ENCODE measurements around the gene DCST1. TPM values are rescaled to one million over a fixed set of nuclear protein-coding genes. Genes with fewer than 3 reads are reported as not detected.

The DCST1 gene
- total and polyA plus RNA-seq, 2 of the 13 experiments (the other 11 are each of a cell fraction or from before 2014, with no cell fraction given), result 0.04 TPM; not detected in 1

DNA sequence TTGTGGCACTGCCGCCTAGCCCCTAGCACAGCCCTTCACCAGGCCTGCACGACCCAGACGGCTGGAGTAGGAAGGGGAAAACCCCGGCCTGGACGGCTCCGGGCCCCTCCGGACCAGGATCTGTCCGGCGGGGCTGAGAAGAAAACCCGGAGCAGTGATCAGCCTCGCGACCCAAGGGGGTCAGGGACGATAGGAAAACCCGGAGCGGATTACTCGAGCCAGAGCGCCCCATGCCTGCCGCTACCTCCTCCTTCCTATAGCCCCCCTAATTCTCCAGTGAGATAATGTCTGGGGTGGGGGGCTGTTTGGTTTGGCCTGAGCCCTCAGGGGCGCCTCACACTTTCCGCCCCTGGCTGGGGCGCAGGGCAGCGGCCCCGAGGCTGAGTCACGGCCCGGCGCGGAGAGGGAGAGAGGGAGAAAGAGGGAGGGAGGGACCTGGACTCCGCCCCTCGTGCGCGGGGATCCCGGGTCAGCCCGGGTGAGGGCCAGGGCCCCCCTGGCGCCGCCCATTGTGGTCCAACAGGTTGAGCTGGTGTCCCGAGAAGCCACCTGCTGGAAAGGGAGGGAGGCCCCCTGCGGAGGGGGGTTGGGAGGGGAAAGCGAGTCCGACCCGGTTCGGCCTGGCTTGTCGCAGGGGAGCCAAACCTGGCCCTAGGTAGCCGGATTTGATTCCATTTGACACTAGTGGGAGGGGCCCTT is 32.7 kb upstream of the DCST1 start (continued):
- TF ChIP-seq ZNF687 (CRISPR knock-in tag; IDR thresholded peaks at IDR 0.05), result peak; percentile 81
- no peak; the same call in 1 of the 2 replicates for TF ChIP-seq ZNF564 (CRISPR knock-in tag; IDR thresholded peaks at IDR 0.05)
- no peak for TF ChIP-seq ZNF512B (CRISPR knock-in tag; IDR thresholded peaks at IDR 0.05; ENCODE audit: borderline replicate concordance)
- TF ChIP-seq HHEX (CRISPR knock-in tag; IDR thresholded peaks at IDR 0.05), result 0 out of 2 replicates have a peak, but pooled peaks have one; percentile 7
- TF ChIP-seq, protein P1, sequence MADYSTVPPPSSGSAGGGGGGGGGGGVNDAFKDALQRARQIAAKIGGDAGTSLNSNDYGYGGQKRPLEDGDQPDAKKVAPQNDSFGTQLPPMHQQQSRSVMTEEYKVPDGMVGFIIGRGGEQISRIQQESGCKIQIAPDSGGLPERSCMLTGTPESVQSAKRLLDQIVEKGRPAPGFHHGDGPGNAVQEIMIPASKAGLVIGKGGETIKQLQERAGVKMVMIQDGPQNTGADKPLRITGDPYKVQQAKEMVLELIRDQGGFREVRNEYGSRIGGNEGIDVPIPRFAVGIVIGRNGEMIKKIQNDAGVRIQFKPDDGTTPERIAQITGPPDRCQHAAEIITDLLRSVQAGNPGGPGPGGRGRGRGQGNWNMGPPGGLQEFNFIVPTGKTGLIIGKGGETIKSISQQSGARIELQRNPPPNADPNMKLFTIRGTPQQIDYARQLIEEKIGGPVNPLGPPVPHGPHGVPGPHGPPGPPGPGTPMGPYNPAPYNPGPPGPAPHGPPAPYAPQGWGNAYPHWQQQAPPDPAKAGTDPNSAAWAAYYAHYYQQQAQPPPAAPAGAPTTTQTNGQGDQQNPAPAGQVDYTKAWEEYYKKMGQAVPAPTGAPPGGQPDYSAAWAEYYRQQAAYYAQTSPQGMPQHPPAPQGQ (CRISPR knock-in tag; IDR thresholded peaks at IDR 0.05; ENCODE audit: borderline replicate concordance), result no peak
- TF ChIP-seq, protein P2, sequence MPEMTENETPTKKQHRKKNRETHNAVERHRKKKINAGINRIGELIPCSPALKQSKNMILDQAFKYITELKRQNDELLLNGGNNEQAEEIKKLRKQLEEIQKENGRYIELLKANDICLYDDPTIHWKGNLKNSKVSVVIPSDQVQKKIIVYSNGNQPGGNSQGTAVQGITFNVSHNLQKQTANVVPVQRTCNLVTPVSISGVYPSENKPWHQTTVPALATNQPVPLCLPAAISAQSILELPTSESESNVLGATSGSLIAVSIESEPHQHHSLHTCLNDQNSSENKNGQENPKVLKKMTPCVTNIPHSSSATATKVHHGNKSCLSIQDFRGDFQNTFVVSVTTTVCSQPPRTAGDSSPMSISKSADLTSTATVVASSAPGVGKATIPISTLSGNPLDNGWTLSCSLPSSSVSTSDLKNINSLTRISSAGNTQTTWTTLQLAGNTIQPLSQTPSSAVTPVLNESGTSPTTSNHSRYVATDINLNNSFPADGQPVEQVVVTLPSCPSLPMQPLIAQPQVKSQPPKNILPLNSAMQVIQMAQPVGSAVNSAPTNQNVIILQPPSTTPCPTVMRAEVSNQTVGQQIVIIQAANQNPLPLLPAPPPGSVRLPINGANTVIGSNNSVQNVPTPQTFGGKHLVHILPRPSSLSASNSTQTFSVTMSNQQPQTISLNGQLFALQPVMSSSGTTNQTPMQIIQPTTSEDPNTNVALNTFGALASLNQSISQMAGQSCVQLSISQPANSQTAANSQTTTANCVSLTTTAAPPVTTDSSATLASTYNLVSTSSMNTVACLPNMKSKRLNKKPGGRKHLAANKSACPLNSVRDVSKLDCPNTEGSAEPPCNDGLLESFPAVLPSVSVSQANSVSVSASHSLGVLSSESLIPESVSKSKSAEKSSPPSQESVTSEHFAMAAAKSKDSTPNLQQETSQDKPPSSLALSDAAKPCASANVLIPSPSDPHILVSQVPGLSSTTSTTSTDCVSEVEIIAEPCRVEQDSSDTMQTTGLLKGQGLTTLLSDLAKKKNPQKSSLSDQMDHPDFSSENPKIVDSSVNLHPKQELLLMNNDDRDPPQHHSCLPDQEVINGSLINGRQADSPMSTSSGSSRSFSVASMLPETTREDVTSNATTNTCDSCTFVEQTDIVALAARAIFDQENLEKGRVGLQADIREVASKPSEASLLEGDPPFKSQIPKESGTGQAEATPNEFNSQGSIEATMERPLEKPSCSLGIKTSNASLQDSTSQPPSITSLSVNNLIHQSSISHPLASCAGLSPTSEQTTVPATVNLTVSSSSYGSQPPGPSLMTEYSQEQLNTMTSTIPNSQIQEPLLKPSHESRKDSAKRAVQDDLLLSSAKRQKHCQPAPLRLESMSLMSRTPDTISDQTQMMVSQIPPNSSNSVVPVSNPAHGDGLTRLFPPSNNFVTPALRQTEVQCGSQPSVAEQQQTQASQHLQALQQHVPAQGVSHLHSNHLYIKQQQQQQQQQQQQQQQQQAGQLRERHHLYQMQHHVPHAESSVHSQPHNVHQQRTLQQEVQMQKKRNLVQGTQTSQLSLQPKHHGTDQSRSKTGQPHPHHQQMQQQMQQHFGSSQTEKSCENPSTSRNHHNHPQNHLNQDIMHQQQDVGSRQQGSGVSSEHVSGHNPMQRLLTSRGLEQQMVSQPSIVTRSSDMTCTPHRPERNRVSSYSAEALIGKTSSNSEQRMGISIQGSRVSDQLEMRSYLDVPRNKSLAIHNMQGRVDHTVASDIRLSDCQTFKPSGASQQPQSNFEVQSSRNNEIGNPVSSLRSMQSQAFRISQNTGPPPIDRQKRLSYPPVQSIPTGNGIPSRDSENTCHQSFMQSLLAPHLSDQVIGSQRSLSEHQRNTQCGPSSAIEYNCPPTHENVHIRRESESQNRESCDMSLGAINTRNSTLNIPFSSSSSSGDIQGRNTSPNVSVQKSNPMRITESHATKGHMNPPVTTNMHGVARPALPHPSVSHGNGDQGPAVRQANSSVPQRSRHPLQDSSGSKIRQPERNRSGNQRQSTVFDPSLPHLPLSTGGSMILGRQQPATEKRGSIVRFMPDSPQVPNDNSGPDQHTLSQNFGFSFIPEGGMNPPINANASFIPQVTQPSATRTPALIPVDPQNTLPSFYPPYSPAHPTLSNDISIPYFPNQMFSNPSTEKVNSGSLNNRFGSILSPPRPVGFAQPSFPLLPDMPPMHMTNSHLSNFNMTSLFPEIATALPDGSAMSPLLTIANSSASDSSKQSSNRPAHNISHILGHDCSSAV (CRISPR knock-in tag; IDR thresholded peaks at IDR 0.05; ENCODE audit: borderline replicate concordance), result no peak
- TF ChIP-seq SMAD3 (CRISPR knock-in tag; IDR thresholded peaks at IDR 0.05), result peak; percentile 75; the same call in 1 of the 2 replicates
- no peak for TF ChIP-seq ADNP (CRISPR knock-in tag; IDR thresholded peaks at IDR 0.05)
